B cell (primary cell): ENCODE measurements around the gene TNFSF4. TPM values are rescaled to one million over a fixed set of nuclear protein-coding genes. Genes with fewer than 3 reads are reported as not detected.

Source experiments
- ATAC-seq: fragments of 200-7000 bp; cut with Tn5 transposase; one replicate; pipeline ENCODE4 v1.10.0; 2021; ENCODE audit warnings: low read depth, mild to moderate bottlenecking, moderate number of reproducible peaks, moderate library complexity
- CTCF ChIA-PET: fragments of 350-600 bp; sonication (Branson Sonifier 250); formaldehyde crosslinking; loops from one replicate; lab custom pipeline; 2021; ENCODE audit warnings: antibody characterized with exemption, inconsistent platforms; lab: Charles Lee
- POLR2A ChIA-PET: fragments of 350-600 bp; sonication (Branson Sonifier 250); formaldehyde crosslinking; loops from one replicate; lab custom pipeline; 2021; ENCODE audit warnings: antibody characterized with exemption; lab: Charles Lee
- DNase-seq: peaks from one replicate; pipeline ENCODE4 v3.0.0; 2013
- H2AFZ ChIP-seq: 2 replicates; pipeline ENCODE4 v1.6.1; 2012; ENCODE audit warnings: mild to moderate bottlenecking, low read depth, low read length; ENCODE audit not compliant: insufficient read depth, poor library complexity, severe bottlenecking
- H3K27ac ChIP-seq, 2 donors: 1 replicate in 1 of 2; 2 replicates in 1 of 2; pipeline ENCODE4 v1.5.1; 2012 to 2013; ENCODE audit warnings: low read length in 2 of 2, mild to moderate bottlenecking in 2 of 2, moderate library complexity in 1 of 2
- H3K27me3 ChIP-seq, 4 experiments: fragments of 200-600 bp in 1 of 4; sonication (generic) in 1 of 4; replicated peaks in 1 of 4; 1 replicate in 2 of 4; 2 replicates in 2 of 4; pipeline versions ENCODE4 v1.6.1 to v1.7.0; 2013 to 2016; ENCODE audit warnings: low read length in 3 of 4, mild to moderate bottlenecking in 2 of 4, mixed read lengths in 1 of 4, moderate library complexity in 1 of 4; ENCODE audit not compliant: insufficient read depth in 4 of 4, control insufficient read depth in 3 of 4; ENCODE audit errors: control extremely low read depth in 1 of 4
- H3K36me3 ChIP-seq, 2 experiments: replicated peaks in 1 of 2; 1 replicate in 1 of 2; 2 replicates in 1 of 2; pipeline versions ENCODE4 v1.6.1 to v1.7.1; 2013; ENCODE audit warnings: low read length in 1 of 2; ENCODE audit not compliant: insufficient read depth in 2 of 2, control insufficient read depth in 1 of 2; ENCODE audit errors: control extremely low read depth in 1 of 2, extremely low read depth in 1 of 2
- H3K4me1 ChIP-seq, 2 donors: fragments of 200-600 bp in 1 of 2; sonication (generic) in 1 of 2; 1 replicate in 1 of 2; 2 replicates in 1 of 2; pipeline versions ENCODE4 v1.5.1 to v1.6.1; 2013 to 2017; ENCODE audit warnings: low read length in 2 of 2; ENCODE audit not compliant: control insufficient read depth in 2 of 2, insufficient read depth in 2 of 2
- H3K4me2 ChIP-seq: replicated peaks from 2 replicates; pipeline ENCODE3; 2012; ENCODE audit warnings: mild to moderate bottlenecking, low read depth, low read length; ENCODE audit not compliant: poor library complexity, severe bottlenecking
- H3K4me3 ChIP-seq, 5 experiments: fragments of 200-600 bp in 1 of 5; sonication (generic) in 1 of 5; 1 replicate in 3 of 5; 2 replicates in 2 of 5; pipeline versions ENCODE4 v1.5.1 to v1.7.0; 2011 to 2016; ENCODE audit warnings: low read length in 4 of 5, mild to moderate bottlenecking in 4 of 5, low read depth in 2 of 5, control low read depth in 1 of 5, moderate library complexity in 1 of 5; ENCODE audit not compliant: insufficient read depth in 1 of 5; ENCODE audit errors: control extremely low read depth in 1 of 5, extremely low read depth in 1 of 5
- H3K79me2 ChIP-seq: fragments of 200-600 bp; sonication (generic); one replicate; pipeline ENCODE4 v1.6.0; 2016; ENCODE audit warnings: low read length; ENCODE audit not compliant: control insufficient read depth, insufficient read depth
- H3K9ac ChIP-seq: fragments of 200-600 bp; sonication (generic); 2 replicates; pipeline ENCODE4 v1.6.1; 2017; ENCODE audit warnings: mild to moderate bottlenecking, low read length, moderate library complexity
- H3K9me3 ChIP-seq, 3 donors: one replicate each; pipeline versions ENCODE4 v1.6.1 to v1.7.1; 2013; ENCODE audit warnings: low read length in 2 of 3; ENCODE audit not compliant: control insufficient read depth in 2 of 3, insufficient read depth in 1 of 3; ENCODE audit errors: control extremely low read depth in 1 of 3
- H4K20me1 ChIP-seq: 2 replicates; pipeline ENCODE4 v1.6.0; 2012; ENCODE audit warnings: mild to moderate bottlenecking, low read length; ENCODE audit not compliant: insufficient read depth, control insufficient read depth, poor library complexity, severe bottlenecking
- H3K27ac Mint-ChIP-seq: one replicate; pipeline ENCODE4 v1.8.0; 2021; ENCODE audit warnings: mixed read lengths
- H3K27me3 Mint-ChIP-seq: one replicate; pipeline ENCODE4 v1.8.0; 2021; ENCODE audit warnings: mixed read lengths
- H3K4me1 Mint-ChIP-seq: one replicate; pipeline ENCODE4 v1.8.0; 2021; ENCODE audit warnings: mixed read lengths
- H3K4me3 Mint-ChIP-seq: one replicate; pipeline ENCODE4 v1.8.0; 2021; ENCODE audit warnings: mixed read lengths
- H3K9me3 Mint-ChIP-seq: one replicate; pipeline ENCODE4 v1.8.0; 2022; ENCODE audit warnings: mixed read lengths; ENCODE audit not compliant: insufficient read depth
- CTCF ChIP-seq: fragments of 200-600 bp; IDR thresholded peaks from one replicate; pipeline ENCODE4 v1.8.0; 2022; ENCODE audit warnings: antibody characterized with exemption, mild to moderate bottlenecking
- EZH2 ChIP-seq: IDR thresholded peaks from 2 replicates; pipeline ENCODE4 v1.6.1; 2012; ENCODE audit warnings: borderline replicate concordance, low read depth, mild to moderate bottlenecking, moderate library complexity, low read length; ENCODE audit not compliant: insufficient read depth, poor library complexity, severe bottlenecking
- WGBS: methylation state at CpG from one replicate; pipeline ENCODE4 v1.1.5; 2013; ENCODE audit warnings: missing lambda C conversion rate; ENCODE audit not compliant: insufficient coverage; 5-methylcytosine and 5-hydroxymethylcytosine counted together
- intact Hi-C: fragments of 100-400 bp; cut with micrococcal nuclease; formaldehyde crosslinking; loops from one replicate; pipeline ENCODE4 v1.10.0; 2022
- polyA plus RNA-seq: library from polyadenylated mRNA; depleted of rRNA; stranded (reverse); fragments of >200 nt; gene quantifications from 2 replicates; pipeline ENCODE4 v1.2.3, GENCODE V29; 2012
- total RNA-seq, 2 donors: library from RNA; stranded (reverse); fragments of 120-200 nt in 1 of 2; gene quantifications; 1 replicate in 1 of 2; 2 replicates in 1 of 2; pipeline versions ENCODE4 v1.2.3 to v1.2.4, GENCODE V29; 2013 to 2022

The TNFSF4 gene
- total and polyA plus RNA-seq, 2 donors (not counting 1 experiment from before 2014, with no cell fraction given) = 1.0 to 1.5 TPM

- TF ChIP-seq CTCF (no peak), EZH2 (no peak)
- DNase-seq (no peak), ATAC-seq (no peak)
- H3K4me1 Mint-ChIP-seq = no peaks in the 10 kb centered on the region
- Histone ChIP-seq H3K9me3 (peaks cover 0 to 7% (median 0%) of the 10 kb centered on the region in 3 donors), H3K4me1 (no peaks in the 10 kb centered on the region), H3K27me3 (no peaks in the 10 kb centered on the region), H3K4me3 (no peak overlapping the region), H4K20me1 (no peaks in the 10 kb centered on the region), H3K27ac (no peak overlapping the region), H2AFZ (no peak overlapping the region), H3K79me2 (no peaks in the 10 kb centered on the region), H3K9ac (no peak overlapping the region), H3K4me2 (no peak overlapping the region), H3K36me3 (no peaks in the 10 kb centered on the region)
- ChIA-PET POLR2A (no interaction called here), CTCF (no interaction called here)
- intact Hi-C loops = no loop called here
- WGBS = no CpG with 5 or more reads among the region's 2 CpGs
- H3K9me3 Mint-ChIP-seq = peaks cover 14% of the 10 kb centered on the region
- H3K27me3 Mint-ChIP-seq = peaks cover 6% of the 10 kb centered on the region
- H3K4me3 Mint-ChIP-seq = no peak overlapping the region
- H3K27ac Mint-ChIP-seq = no peak overlapping the region
Observed at GRCh38 chr1:173140733-173141132, 66.4 kb downstream of the TNFSF4 start.

GRCh38 chr1:173139706-173140105 is 67.4 kb downstream of the TNFSF4 start:
- 100% methylated on average over 3 of the region's 3 CpGs for WGBS
- no peak overlapping the region for H3K4me3 ChIP-seq
- Mint-ChIP-seq H3K27me3 (no peaks in the 10 kb centered on the region), H3K27ac (no peak overlapping the region), H3K9me3 (peaks cover 6% of the 10 kb centered on the region), H3K4me3 (no peak overlapping the region), H3K4me1 (no peaks in the 10 kb centered on the region)
- CTCF ChIA-PET = no interaction called here
- no peaks in the 10 kb centered on the region for H3K9me3 ChIP-seq
- DNase-seq (no peak), ATAC-seq (no peak)
- no peaks in the 10 kb centered on the region for H4K20me1 ChIP-seq
- H3K36me3 ChIP-seq = no peaks in the 10 kb centered on the region
- no peak overlapping the region for H2AFZ ChIP-seq
- POLR2A ChIA-PET = no interaction called here
- H3K79me2 ChIP-seq = no peaks in the 10 kb centered on the region
- intact Hi-C loops = no loop called here
- H3K9ac ChIP-seq = no peak overlapping the region
- H3K27me3 ChIP-seq = no peaks in the 10 kb centered on the region
- no peak overlapping the region for H3K4me2 ChIP-seq
- TF ChIP-seq EZH2 = no peak
- TF ChIP-seq CTCF = no peak
- no peaks in the 10 kb centered on the region for H3K4me1 ChIP-seq
- H3K27ac ChIP-seq = no peak overlapping the region
